HL-60 (cell line): ENCODE measurements around the gene SLC24A3.
"Not testable (repeated sequence)": the region's sequence is repeated elsewhere in the genome, so short reads cannot be mapped to it uniquely, and the experiment has no call there.

ENCODE experiments used
- DNase-seq, 2 experiments: peaks; one replicate each; pipeline ENCODE4 v3.0.0-alpha.2; 2010 to 2020; ENCODE audit warnings: low read depth in 1 of 2, low spot score in 1 of 2
- H3K27ac ChIP-seq: fragments of 250-450 bp; sonication (Bioruptor Pico); replicated peaks from 2 replicates; pipeline ENCODE4 v1.5.1; 2020; ENCODE audit warnings: mild to moderate bottlenecking, moderate library complexity
- H3K27me3 ChIP-seq: fragments of 250-450 bp; sonication (Bioruptor Pico); 2 replicates; pipeline ENCODE4 v1.5.1; 2021; ENCODE audit warnings: mild to moderate bottlenecking, moderate library complexity; ENCODE audit not compliant: insufficient read depth, poor library complexity, severe bottlenecking
- H3K4me3 ChIP-seq: replicated peaks from 2 replicates; pipeline ENCODE4 v1.5.1; 2011; ENCODE audit warnings: mild to moderate bottlenecking, control low read depth, low read length; ENCODE audit not compliant: insufficient read depth
- CTCF ChIP-seq: IDR thresholded peaks from one replicate; pipeline ENCODE4 v1.5.1; 2011; ENCODE audit warnings: low read length, control low read depth, inconsistent platforms; ENCODE audit not compliant: insufficient read depth
- GABPA ChIP-seq: IDR thresholded peaks from 2 replicates; pipeline ENCODE4 v1.6.1; 2012; ENCODE audit warnings: low read depth
- POLR2AphosphoS5 ChIP-seq: IDR thresholded peaks from 2 replicates; pipeline ENCODE4 v1.6.1; 2012; ENCODE audit warnings: low read depth
- REST ChIP-seq: IDR thresholded peaks from 2 replicates; pipeline ENCODE4 v1.6.1; 2012; ENCODE audit warnings: low read depth; ENCODE audit not compliant: insufficient replicate concordance
- SPI1 ChIP-seq: IDR thresholded peaks from 2 replicates; pipeline ENCODE4 v1.6.1; 2012; ENCODE audit warnings: low read depth, mild to moderate bottlenecking, borderline replicate concordance

Gene SLC24A3

GRCh38 chr20:19671374-19671773, 458.9 kb downstream of the SLC24A3 start:
- no peak for DNase-seq
- TF ChIP-seq GABPA, result no peak
- Histone ChIP-seq H3K4me3 (no peak overlapping the region), H3K27ac (no peak overlapping the region), H3K27me3 (peaks cover 5% of the 10 kb centered on the region)

GRCh38 chr20:19672498-19672897, 460.1 kb downstream of the SLC24A3 start:
- Histone ChIP-seq H3K27me3 (peaks cover 5% of the 10 kb centered on the region), H3K27ac (no peak overlapping the region), H3K4me3 (no peak overlapping the region)
- DNase-seq, result no peak
- TF ChIP-seq CTCF (no peak), GABPA (no peak), SPI1 (no peak), POLR2AphosphoS5 (no peak)

GRCh38 chr20:19673575-19673974, 461.1 kb downstream of the SLC24A3 start:
- peaks cover 5% of the 10 kb centered on the region for H3K27me3 ChIP-seq
- no peak for DNase-seq
- no peak overlapping the region for H3K4me3 ChIP-seq
- H3K27ac ChIP-seq, result no peak overlapping the region
- TF ChIP-seq CTCF, result no peak
- no peak for TF ChIP-seq SPI1
- no peak for TF ChIP-seq GABPA
- no peak for TF ChIP-seq POLR2AphosphoS5
- TF ChIP-seq REST, result no peak

GRCh38 chr20:19676202-19676601, 463.8 kb downstream of the SLC24A3 start:
- no peak for TF ChIP-seq GABPA
- Histone ChIP-seq H3K4me3 (no peak overlapping the region), H3K27me3 (peaks cover 3% of the 10 kb centered on the region), H3K27ac (no peak overlapping the region)
- no peak for DNase-seq

GRCh38 chr20:19677336-19677735, 464.9 kb downstream of the SLC24A3 start:
- no peak overlapping the region for H3K4me3 ChIP-seq
- no peaks in the 10 kb centered on the region for H3K27me3 ChIP-seq
- DNase-seq, result no peak
- no peak overlapping the region for H3K27ac ChIP-seq
- 0 out of 2 replicates have a peak, but pooled peaks have one; percentile 8 for TF ChIP-seq SPI1
- TF ChIP-seq CTCF, result no peak

GRCh38 chr20:19678591-19678990, 466.1 kb downstream of the SLC24A3 start:
- not testable (repeated sequence) for H3K27me3 ChIP-seq, DNase-seq, H3K27ac ChIP-seq, H3K4me3 ChIP-seq
